SK-N-SH treated with all-trans-retinoic acid at 6 μM for 48 hours (cell line): ENCODE data around the gene DBP.
A peak's percentile ranks its signal among the peaks of the same experiment; 100 is the strongest.
"Not testable (repeated sequence)": the region's sequence is repeated elsewhere in the genome, so short reads cannot be mapped to it uniquely, and the experiment has no call there.

Experiments used
- ATAC-seq: fragments of 200-7000 bp; cut with Tn5 transposase; 3 replicates; pipeline ENCODE4 v1.9.1; 2020; ENCODE audit warnings: mild to moderate bottlenecking, moderate library complexity
- ARNTL ChIP-seq: fragments of 450-650 bp; formaldehyde crosslinking; IDR thresholded peaks from 2 replicates; pipeline ENCODE4 v1.5.0; 2020; ENCODE audit warnings: low read depth, mild to moderate bottlenecking, moderate library complexity, borderline replicate concordance
- BACH2 ChIP-seq: fragments of 250-450 bp; sonication (Bioruptor Pico); IDR thresholded peaks from 2 replicates; pipeline ENCODE4 v1.9.0; 2021; ENCODE audit warnings: mild to moderate bottlenecking, borderline replicate concordance
- CSDC2 ChIP-seq: fragments of 250-450 bp; sonication (Bioruptor Pico); IDR thresholded peaks from 2 replicates; pipeline ENCODE4 v1.5.0; 2020; ENCODE audit warnings: mild to moderate bottlenecking, moderate library complexity
- ESRRG ChIP-seq: fragments of 250-450 bp; sonication (Bioruptor Pico); IDR thresholded peaks from 2 replicates; pipeline ENCODE4 v1.6.1; 2021; ENCODE audit warnings: mild to moderate bottlenecking
- GLIS3 ChIP-seq: fragments of 250-450 bp; sonication (Bioruptor Pico); IDR thresholded peaks from 2 replicates; pipeline ENCODE4 v1.5.0; 2020; ENCODE audit warnings: mild to moderate bottlenecking, moderate library complexity
- ISL1 ChIP-seq: fragments of 250-450 bp; sonication (Bioruptor Pico); IDR thresholded peaks from 2 replicates; pipeline ENCODE4 v2.1.2; 2022; ENCODE audit warnings: mild to moderate bottlenecking, moderate library complexity
- PPARA ChIP-seq: fragments of 250-450 bp; sonication (Bioruptor Pico); IDR thresholded peaks from 2 replicates; pipeline ENCODE4 v1.5.0; 2020; ENCODE audit warnings: mild to moderate bottlenecking, borderline replicate concordance
- RARB ChIP-seq: fragments of 250-450 bp; sonication (Bioruptor Pico); IDR thresholded peaks from 2 replicates; pipeline ENCODE4 v1.8.0; 2021; ENCODE audit warnings: mild to moderate bottlenecking, moderate library complexity
- TCF4 ChIP-seq: fragments of 250-450 bp; sonication (Bioruptor Pico); IDR thresholded peaks from 2 replicates; pipeline ENCODE4 v1.8.0; 2021; ENCODE audit warnings: mild to moderate bottlenecking, moderate library complexity, borderline replicate concordance
- TOX ChIP-seq: fragments of 250-450 bp; sonication (Bioruptor Pico); IDR thresholded peaks from 2 replicates; pipeline ENCODE4 v1.8.0; 2021; ENCODE audit warnings: mild to moderate bottlenecking, moderate library complexity, borderline replicate concordance
- ZC3H10 ChIP-seq: fragments of 250-450 bp; sonication (Bioruptor Pico); IDR thresholded peaks from 2 replicates; pipeline ENCODE4 v1.5.1; 2021; ENCODE audit warnings: mild to moderate bottlenecking, moderate library complexity
- ZFP3 ChIP-seq: fragments of 250-450 bp; sonication (Bioruptor Pico); IDR thresholded peaks from 2 replicates; pipeline ENCODE4 v1.5.0; 2020; ENCODE audit warnings: mild to moderate bottlenecking, moderate library complexity
- ZNF70 ChIP-seq: fragments of 450-650 bp; formaldehyde crosslinking; IDR thresholded peaks from 2 replicates; pipeline ENCODE4 v1.5.0; 2020; ENCODE audit warnings: mild to moderate bottlenecking, moderate library complexity
- ZNF8 ChIP-seq: fragments of 450-650 bp; formaldehyde crosslinking; IDR thresholded peaks from 2 replicates; pipeline ENCODE4 v1.5.0; 2020; ENCODE audit warnings: mild to moderate bottlenecking, moderate library complexity
- TF ChIP-seq, protein P1 (sequence below): fragments of 250-450 bp; sonication (Bioruptor Pico); IDR thresholded peaks from 2 replicates; pipeline ENCODE4 v1.5.0; 2020; ENCODE audit warnings: mild to moderate bottlenecking, moderate library complexity
- TF ChIP-seq, protein P2 (sequence below): fragments of 250-450 bp; sonication (Bioruptor Pico); IDR thresholded peaks from 2 replicates; pipeline ENCODE4 v1.8.0; 2020; ENCODE audit warnings: mild to moderate bottlenecking, moderate library complexity, borderline replicate concordance
- TF ChIP-seq, protein P3 (sequence below): fragments of 250-450 bp; sonication (Bioruptor Pico); IDR thresholded peaks from 2 replicates; pipeline ENCODE4 v1.8.0; 2021; ENCODE audit warnings: low read depth, mild to moderate bottlenecking, moderate library complexity, borderline replicate concordance
- TF ChIP-seq, protein P4 (sequence below): fragments of 250-450 bp; sonication (Bioruptor Pico); IDR thresholded peaks from 2 replicates; pipeline ENCODE4 v1.5.1; 2021; ENCODE audit warnings: mild to moderate bottlenecking, moderate library complexity
- TF ChIP-seq, protein P5 (sequence below): fragments of 250-450 bp; sonication (Bioruptor Pico); IDR thresholded peaks from 2 replicates; pipeline ENCODE4 v1.5.1; 2020; ENCODE audit warnings: low read depth, mild to moderate bottlenecking, moderate library complexity

The DBP gene

DNA sequence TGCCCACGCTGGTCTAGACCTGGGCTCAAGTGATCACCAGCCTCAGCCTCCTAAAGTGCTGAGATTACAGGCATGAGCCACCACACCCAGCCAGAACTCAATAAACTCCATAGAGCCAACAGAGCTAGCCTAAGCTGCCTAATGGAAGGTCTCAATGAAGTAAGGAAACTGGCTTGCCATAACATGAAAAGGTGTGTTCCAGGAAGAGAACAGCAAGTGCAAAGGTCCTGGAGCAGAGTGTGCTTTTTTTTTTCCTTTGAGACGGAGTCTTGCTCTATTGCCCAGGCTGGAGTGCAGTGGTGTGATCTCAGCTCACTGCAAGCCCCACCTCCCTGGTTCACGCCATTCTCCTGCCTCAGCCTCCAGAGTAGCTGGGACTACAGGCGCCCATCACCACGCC is 20.6 kb upstream of the DBP start:
- not testable (repeated sequence) for ATAC-seq

DNA sequence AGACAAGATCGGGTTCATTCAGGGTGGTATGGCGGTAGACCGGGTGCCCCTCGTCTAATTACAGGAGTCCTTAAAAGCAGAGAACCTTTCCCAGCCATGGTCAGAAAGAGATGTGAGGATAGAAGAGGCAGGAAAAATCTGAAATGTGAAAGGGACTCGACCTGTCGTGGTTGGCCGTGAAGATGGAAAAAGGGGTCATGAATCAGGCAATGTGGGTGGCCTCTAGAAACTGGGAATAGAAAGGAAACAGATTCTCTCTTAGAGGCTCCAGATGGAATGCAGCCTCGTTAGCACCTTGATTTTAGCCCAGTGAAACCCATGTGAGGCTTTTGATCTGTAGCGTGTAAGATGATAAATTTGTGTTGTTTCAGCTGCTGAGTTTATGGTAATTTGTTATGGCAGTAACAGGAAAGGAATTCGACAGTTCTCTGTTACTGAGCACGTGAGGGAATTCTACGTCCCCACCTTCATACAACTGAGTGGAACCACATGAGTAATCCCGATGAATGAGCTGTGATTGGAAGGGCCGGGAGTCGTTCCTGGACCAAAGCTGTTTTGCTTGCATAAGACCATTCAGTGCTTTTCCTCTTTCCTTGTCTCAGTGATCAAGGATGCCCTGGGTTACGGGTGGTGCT is 19.8 kb upstream of the DBP start:
- no peak for TF ChIP-seq PPARA (CRISPR knock-in tag)
- TF ChIP-seq CSDC2, result no peak
- no peak for TF ChIP-seq TCF4 (CRISPR knock-in tag)
- TF ChIP-seq ZNF8 (CRISPR knock-in tag), result no peak
- TF ChIP-seq TOX (CRISPR knock-in tag), result no peak
- no peak for TF ChIP-seq BACH2 (CRISPR knock-in tag)
- TF ChIP-seq, protein P1, sequence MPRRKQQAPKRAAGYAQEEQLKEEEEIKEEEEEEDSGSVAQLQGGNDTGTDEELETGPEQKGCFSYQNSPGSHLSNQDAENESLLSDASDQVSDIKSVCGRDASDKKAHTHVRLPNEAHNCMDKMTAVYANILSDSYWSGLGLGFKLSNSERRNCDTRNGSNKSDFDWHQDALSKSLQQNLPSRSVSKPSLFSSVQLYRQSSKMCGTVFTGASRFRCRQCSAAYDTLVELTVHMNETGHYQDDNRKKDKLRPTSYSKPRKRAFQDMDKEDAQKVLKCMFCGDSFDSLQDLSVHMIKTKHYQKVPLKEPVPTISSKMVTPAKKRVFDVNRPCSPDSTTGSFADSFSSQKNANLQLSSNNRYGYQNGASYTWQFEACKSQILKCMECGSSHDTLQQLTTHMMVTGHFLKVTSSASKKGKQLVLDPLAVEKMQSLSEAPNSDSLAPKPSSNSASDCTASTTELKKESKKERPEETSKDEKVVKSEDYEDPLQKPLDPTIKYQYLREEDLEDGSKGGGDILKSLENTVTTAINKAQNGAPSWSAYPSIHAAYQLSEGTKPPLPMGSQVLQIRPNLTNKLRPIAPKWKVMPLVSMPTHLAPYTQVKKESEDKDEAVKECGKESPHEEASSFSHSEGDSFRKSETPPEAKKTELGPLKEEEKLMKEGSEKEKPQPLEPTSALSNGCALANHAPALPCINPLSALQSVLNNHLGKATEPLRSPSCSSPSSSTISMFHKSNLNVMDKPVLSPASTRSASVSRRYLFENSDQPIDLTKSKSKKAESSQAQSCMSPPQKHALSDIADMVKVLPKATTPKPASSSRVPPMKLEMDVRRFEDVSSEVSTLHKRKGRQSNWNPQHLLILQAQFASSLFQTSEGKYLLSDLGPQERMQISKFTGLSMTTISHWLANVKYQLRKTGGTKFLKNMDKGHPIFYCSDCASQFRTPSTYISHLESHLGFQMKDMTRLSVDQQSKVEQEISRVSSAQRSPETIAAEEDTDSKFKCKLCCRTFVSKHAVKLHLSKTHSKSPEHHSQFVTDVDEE, result no peak
- no peak for TF ChIP-seq ESRRG (CRISPR knock-in tag)
- TF ChIP-seq ZNF70 (CRISPR knock-in tag), result no peak
- TF ChIP-seq ISL1 (CRISPR knock-in tag), result no peak
- TF ChIP-seq, protein P2, sequence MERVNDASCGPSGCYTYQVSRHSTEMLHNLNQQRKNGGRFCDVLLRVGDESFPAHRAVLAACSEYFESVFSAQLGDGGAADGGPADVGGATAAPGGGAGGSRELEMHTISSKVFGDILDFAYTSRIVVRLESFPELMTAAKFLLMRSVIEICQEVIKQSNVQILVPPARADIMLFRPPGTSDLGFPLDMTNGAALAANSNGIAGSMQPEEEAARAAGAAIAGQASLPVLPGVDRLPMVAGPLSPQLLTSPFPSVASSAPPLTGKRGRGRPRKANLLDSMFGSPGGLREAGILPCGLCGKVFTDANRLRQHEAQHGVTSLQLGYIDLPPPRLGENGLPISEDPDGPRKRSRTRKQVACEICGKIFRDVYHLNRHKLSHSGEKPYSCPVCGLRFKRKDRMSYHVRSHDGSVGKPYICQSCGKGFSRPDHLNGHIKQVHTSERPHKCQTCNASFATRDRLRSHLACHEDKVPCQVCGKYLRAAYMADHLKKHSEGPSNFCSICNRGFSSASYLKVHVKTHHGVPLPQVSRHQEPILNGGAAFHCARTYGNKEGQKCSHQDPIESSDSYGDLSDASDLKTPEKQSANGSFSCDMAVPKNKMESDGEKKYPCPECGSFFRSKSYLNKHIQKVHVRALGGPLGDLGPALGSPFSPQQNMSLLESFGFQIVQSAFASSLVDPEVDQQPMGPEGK, result no peak
- TF ChIP-seq RARB (CRISPR knock-in tag), result no peak
- no peak for TF ChIP-seq ARNTL (CRISPR knock-in tag)
- TF ChIP-seq, protein P3, sequence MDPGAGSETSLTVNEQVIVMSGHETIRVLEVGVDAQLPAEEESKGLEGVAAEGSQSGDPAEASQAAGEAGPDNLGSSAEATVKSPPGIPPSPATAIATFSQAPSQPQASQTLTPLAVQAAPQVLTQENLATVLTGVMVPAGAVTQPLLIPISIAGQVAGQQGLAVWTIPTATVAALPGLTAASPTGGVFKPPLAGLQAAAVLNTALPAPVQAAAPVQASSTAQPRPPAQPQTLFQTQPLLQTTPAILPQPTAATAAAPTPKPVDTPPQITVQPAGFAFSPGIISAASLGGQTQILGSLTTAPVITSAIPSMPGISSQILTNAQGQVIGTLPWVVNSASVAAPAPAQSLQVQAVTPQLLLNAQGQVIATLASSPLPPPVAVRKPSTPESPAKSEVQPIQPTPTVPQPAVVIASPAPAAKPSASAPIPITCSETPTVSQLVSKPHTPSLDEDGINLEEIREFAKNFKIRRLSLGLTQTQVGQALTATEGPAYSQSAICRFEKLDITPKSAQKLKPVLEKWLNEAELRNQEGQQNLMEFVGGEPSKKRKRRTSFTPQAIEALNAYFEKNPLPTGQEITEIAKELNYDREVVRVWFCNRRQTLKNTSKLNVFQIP (CRISPR knock-in tag), result no peak
- TF ChIP-seq ZC3H10 (CRISPR knock-in tag), result no peak
- TF ChIP-seq GLIS3 (CRISPR knock-in tag), result no peak
- TF ChIP-seq, all 23 proteins: peak for 0
- no peak for ATAC-seq

DNA sequence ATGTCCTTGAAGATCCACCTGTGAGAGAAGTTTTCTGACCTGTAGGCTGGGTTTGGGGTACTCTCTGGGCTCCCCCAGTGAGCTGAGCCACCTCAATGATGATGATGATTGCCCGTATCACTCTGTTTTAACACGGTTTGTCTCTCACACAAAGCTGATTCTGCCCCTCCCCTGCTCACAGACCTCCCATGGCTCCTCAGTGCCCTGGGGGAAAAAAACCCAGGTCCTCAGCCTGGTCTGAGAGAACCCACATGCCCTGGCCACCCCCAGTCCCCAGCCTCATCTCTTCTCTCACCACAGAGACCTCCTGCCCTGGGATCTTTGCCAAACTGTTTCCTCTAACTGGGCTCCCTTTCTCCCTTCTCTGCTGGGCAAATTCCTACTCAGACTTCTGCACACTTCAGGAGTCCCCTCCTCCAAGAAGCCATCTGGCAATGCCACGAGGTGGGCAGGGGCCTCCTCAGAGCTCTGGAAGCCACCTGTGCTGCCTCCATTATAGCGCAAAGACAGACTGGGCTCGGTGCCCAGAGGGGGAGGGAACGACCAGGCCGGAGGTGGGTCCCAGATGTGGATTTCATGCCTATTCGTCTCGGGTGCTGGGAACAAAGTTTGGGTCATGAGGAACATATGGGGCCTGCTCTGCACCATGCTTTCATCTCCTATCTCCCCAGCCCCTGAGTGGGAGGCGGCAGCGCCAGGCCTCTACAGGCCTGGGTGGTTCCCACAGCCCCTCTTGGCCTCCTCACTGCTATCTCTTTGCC is 17.3 kb upstream of the DBP start:
- ATAC-seq, result peak; percentile 43; the same call in 1 of the 3 replicates
- TF ChIP-seq ZFP3 (CRISPR knock-in tag) (peak; percentile 63; the same call in 1 of the 2 replicates), GLIS3 (CRISPR knock-in tag) (no peak), TCF4 (CRISPR knock-in tag) (peak; percentile 89; the same call in 1 of the 2 replicates)

DNA sequence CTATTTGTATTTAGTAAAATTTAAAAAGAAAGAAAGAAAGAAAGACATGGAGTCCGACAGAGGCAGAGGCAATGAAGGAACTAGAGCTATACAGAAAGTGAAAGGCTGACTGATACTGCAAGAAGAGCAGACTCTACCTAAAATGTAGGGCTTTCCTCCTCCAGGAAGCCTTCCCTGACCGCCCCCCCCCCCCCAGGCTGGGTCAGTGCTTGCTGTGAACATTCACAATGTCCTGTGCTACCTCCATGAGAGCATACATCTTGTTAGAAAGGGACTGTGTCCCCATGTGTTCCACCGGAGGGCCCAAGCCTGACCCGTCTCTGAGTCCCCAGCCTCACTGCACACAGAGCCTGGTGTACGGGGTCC is 14.5 kb upstream of the DBP start:
- TF ChIP-seq ZNF70 (CRISPR knock-in tag) (no peak), GLIS3 (CRISPR knock-in tag) (no peak), ESRRG (CRISPR knock-in tag) (no peak), ISL1 (CRISPR knock-in tag) (no peak), CSDC2 (no peak), ZNF8 (CRISPR knock-in tag) (no peak), PPARA (CRISPR knock-in tag) (no peak), BACH2 (CRISPR knock-in tag) (no peak)
- TF ChIP-seq, protein P4, sequence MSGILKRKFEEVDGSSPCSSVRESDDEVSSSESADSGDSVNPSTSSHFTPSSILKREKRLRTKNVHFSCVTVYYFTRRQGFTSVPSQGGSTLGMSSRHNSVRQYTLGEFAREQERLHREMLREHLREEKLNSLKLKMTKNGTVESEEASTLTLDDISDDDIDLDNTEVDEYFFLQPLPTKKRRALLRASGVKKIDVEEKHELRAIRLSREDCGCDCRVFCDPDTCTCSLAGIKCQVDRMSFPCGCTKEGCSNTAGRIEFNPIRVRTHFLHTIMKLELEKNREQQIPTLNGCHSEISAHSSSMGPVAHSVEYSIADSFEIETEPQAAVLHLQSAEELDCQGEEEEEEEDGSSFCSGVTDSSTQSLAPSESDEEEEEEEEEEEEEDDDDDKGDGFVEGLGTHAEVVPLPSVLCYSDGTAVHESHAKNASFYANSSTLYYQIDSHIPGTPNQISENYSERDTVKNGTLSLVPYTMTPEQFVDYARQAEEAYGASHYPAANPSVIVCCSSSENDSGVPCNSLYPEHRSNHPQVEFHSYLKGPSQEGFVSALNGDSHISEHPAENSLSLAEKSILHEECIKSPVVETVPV (CRISPR knock-in tag), result no peak
- TF ChIP-seq, protein P5, sequence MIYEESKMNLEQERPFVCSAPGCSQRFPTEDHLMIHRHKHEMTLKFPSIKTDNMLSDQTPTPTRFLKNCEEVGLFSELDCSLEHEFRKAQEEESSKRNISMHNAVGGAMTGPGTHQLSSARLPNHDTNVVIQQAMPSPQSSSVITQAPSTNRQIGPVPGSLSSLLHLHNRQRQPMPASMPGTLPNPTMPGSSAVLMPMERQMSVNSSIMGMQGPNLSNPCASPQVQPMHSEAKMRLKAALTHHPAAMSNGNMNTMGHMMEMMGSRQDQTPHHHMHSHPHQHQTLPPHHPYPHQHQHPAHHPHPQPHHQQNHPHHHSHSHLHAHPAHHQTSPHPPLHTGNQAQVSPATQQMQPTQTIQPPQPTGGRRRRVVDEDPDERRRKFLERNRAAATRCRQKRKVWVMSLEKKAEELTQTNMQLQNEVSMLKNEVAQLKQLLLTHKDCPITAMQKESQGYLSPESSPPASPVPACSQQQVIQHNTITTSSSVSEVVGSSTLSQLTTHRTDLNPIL (CRISPR knock-in tag), result no peak
- ATAC-seq, result no peak
